Activated naive CD4-positive, alpha-beta T cell treated with anti-CD3 and anti-CD28 coated beads for 36 hours (primary cell): Measurements from ENCODE around the gene ZFYVE28. TPM values are rescaled to one million over a fixed set of nuclear protein-coding genes. Genes with fewer than 3 reads are reported as not detected.
"Not testable (repeated sequence)": the region's sequence is repeated elsewhere in the genome, so short reads cannot be mapped to it uniquely, and the experiment has no call there.

ENCODE experiments used
- CTCF ChIA-PET: fragments of 350-600 bp; sonication (Branson Sonifier 250); formaldehyde crosslinking; loops from one replicate; lab custom pipeline; 2021; ENCODE audit warnings: antibody characterized with exemption; lab: Charles Lee
- DNase-seq: peaks from one replicate; pipeline ENCODE4 v3.0.0-alpha.2; 2020
- H3K27ac Mint-ChIP-seq: one replicate; pipeline ENCODE4 v1.8.0; 2021; ENCODE audit warnings: mild to moderate bottlenecking, mixed read lengths
- H3K27me3 Mint-ChIP-seq: one replicate; pipeline ENCODE4 v1.8.0; 2021; ENCODE audit warnings: low read depth, mixed read lengths
- H3K36me3 Mint-ChIP-seq: one replicate; pipeline ENCODE4 v1.8.0; 2021; ENCODE audit warnings: low read depth, mixed read lengths
- H3K4me1 Mint-ChIP-seq: one replicate; pipeline ENCODE4 v1.8.0; 2021; ENCODE audit warnings: low read depth, mixed read lengths
- H3K4me3 Mint-ChIP-seq: one replicate; pipeline ENCODE4 v1.8.0; 2021; ENCODE audit warnings: mild to moderate bottlenecking, moderate library complexity, mixed read lengths
- H3K9me3 Mint-ChIP-seq: one replicate; pipeline ENCODE4 v1.8.0; 2021; ENCODE audit warnings: mixed read lengths
- intact Hi-C: fragments of 100-400 bp; cut with micrococcal nuclease; formaldehyde crosslinking; loops from one replicate; pipeline ENCODE4 v1.15.1; 2023
- total RNA-seq, 2 experiments: library from RNA; stranded (reverse); gene quantifications; one replicate each; pipeline ENCODE4 v1.2.3, GENCODE V29; 2021

The ZFYVE28 gene
- total RNA-seq = 1 to 10 TPM; 5.3 to 6.2 TPM

DNA sequence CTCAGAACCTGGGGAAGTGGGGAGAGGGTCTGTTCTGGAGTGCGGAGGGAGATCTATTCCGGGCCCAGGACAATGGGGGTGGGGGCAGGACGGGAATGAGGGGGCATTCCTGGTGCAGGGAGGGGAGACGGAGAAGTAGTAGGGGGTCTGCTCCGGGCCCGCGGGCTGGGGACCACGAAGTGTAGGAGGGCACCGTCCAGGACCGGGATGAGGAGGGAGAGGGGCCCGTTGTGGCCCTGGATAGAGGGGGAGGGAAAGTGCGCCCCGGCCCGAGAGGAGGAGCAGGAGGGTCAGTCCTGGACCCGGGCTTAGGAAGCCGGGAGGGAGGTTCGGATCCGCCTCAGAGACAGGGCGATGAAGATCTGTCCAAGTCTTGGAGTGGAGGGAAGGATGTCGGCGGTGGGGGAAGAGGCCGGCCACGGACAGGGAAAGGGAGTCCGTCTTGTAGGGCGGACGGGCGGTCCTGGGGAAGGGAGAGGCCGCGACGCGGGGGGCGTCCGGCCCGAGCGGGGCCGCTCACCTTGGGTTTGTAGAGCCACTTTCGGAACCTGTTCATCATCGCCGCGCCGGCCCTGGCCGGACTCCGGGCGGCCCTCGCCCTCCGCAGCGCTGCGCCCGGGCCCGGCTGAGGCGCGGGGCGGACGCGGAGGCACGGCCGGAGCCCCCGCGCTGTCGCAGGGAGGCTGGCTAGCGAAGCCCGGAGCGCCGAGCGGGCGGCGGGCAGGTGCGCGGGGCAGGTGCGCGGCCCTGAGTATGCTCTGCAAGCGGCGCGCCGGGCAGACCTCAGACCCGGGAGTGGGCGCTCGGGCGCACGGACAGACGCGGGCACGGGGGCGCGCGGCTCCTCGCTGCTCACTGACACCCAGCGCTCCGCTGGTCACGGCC is at the start of gene ZFYVE28:
Gene ZFYVE28, minus strand, starts transcription at position 881 of the 885 bp plus-strand sequence. Its CDS starts 322 bp downstream, at position 559.
- no peaks in the 10 kb centered on the region for H3K36me3 Mint-ChIP-seq
- intact Hi-C loops = loop anchor here (1.0 to 10.0 kb wide), 9 partner anchors 44 to 561 kb away; partner anchors contain the start of genes FAM193A, GRK4, HAUS3 and LETM1
- H3K27ac Mint-ChIP-seq = no peak within 1 kb of the TSS
- CTCF ChIA-PET = no interaction called here
- peaks cover 47% of the 10 kb centered on the region for H3K4me1 Mint-ChIP-seq
- DNase-seq = no peak
- H3K4me3 Mint-ChIP-seq = peak within 1 kb of the TSS; percentile 81
- H3K9me3 Mint-ChIP-seq = no peaks in the 10 kb centered on the region
- H3K27me3 Mint-ChIP-seq = peaks cover 37% of the 10 kb centered on the region

DNA sequence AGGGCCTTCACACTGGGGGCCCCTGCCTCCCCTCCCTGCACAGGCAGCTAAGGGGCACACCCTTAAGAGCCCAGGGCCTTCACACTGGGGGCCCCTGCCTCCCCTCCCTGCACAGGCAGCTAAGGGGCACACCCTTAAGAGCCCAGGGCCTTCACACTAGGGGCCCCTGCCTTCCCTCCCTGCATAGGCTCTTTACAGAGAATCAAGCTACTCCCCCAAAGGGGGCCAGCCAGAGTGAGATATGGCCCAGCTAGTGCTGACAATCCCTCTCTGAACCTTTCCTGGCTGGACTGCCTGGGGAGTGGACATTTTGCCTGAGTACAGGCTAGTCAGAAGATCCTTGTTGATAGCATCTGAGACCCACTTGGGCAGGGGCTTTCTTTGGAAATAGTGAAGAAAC is 47.1 kb upstream of the ZFYVE28 start:
- DNase-seq, H3K4me3 Mint-ChIP-seq, H3K27ac Mint-ChIP-seq, H3K27me3 Mint-ChIP-seq, H3K9me3 Mint-ChIP-seq: not testable (repeated sequence)
- CTCF ChIA-PET = interaction anchor here (1.9 to 2.5 kb wide), 2 partner anchors 24 to 246 kb away, joined by 5 to 7 read pairs; no protein-coding TSS in a partner anchor
- intact Hi-C loops = loop anchor here (5.0 to 10.0 kb wide), 4 partner anchors 469 to 741 kb away; partner anchors contain the start of genes NSD2, TACC3 and TMEM129
- Mint-ChIP-seq H3K4me1 (peaks cover 25% of the 10 kb centered on the region), H3K36me3 (peaks cover 21% of the 10 kb centered on the region)

DNA sequence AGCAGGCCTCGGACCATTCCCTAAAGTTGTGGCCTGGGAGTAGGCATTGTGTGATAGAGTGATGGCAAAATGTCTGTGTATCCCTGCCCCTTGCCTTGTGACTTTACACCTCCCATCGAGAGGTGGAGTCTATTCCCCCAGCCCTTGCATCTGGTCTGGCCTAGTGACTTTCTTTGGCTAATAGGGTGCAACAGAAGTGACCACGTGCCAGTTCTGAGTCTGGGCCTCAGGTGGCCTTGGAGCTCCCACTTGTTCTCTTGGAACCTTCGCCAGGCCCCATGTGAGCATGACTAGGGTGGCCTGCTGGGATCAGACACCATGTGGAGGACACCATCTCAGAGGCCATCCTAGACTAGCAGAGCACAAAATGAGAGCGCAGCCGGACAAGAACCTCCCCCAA is 46.6 kb upstream of the ZFYVE28 start:
- no peak overlapping the region for H3K27ac Mint-ChIP-seq
- no peaks in the 10 kb centered on the region for H3K9me3 Mint-ChIP-seq
- CTCF ChIA-PET = interaction anchor here (0.7 to 2.5 kb wide), 4 partner anchors 17 to 292 kb away, joined by 3 to 7 read pairs (median 5); no protein-coding TSS in a partner anchor
- intact Hi-C loops = loop anchor here (5.0 to 10.0 kb wide), 4 partner anchors 470 to 740 kb away; partner anchors contain the start of genes NSD2, TACC3 and TMEM129
- no peaks in the 10 kb centered on the region for H3K27me3 Mint-ChIP-seq
- peaks cover 22% of the 10 kb centered on the region for H3K4me1 Mint-ChIP-seq
- peaks cover 16% of the 10 kb centered on the region for H3K36me3 Mint-ChIP-seq
- H3K4me3 Mint-ChIP-seq = no peak overlapping the region
- no peak for DNase-seq

DNA sequence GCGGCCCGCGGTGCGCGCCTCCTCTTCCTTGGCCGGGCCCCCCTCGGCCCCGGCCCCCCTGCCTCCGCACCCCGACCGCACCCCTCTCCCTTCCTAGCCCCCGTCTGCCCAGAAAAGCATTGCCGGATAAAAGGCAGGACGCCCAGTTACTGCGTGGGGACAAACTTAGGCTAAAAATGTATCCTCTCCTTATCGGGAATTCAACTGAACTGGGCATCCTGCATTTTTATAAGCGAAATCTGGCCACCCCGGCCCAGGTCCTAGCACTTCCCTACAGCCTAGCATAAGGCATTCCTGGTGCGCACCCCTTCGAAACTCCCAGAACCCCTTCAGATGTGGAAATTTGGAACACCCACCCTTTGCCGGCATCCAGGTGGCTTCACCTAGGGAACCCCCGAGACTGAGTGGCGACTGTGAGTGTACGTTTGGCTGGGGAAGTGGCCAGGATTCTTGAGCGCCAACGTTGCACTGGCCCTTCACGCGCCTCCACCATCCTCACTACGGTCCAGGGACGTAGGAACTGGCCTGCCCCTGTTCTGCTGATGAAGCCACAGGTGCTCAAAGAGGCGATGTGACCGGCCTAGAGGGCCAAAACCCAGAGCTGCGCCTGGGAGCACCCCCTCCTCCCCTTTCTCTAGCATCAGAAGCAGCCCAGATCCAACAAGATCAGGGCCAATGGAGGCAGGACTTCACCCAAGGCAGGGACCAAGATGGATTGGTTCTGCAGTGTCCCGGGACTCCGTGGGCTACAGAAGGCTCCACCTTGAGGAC is 44.7 kb upstream of the ZFYVE28 start:
- no peak for DNase-seq
- Mint-ChIP-seq H3K9me3 (no peaks in the 10 kb centered on the region), H3K4me3 (peak overlapping the region; percentile 52), H3K36me3 (peaks cover 5% of the 10 kb centered on the region), H3K27ac (no peak overlapping the region), H3K4me1 (peaks cover 17% of the 10 kb centered on the region), H3K27me3 (no peaks in the 10 kb centered on the region)
- intact Hi-C loops = loop anchor here (1.0 to 10.0 kb wide), 4 partner anchors 45 to 738 kb away; partner anchors contain the start of genes CFAP99, TACC3, TMEM129 and ZFYVE28
- CTCF ChIA-PET = interaction anchor here (0.8 kb wide), 1 partner anchor 181 kb away, joined by 3 read pairs; no protein-coding TSS in a partner anchor

DNA sequence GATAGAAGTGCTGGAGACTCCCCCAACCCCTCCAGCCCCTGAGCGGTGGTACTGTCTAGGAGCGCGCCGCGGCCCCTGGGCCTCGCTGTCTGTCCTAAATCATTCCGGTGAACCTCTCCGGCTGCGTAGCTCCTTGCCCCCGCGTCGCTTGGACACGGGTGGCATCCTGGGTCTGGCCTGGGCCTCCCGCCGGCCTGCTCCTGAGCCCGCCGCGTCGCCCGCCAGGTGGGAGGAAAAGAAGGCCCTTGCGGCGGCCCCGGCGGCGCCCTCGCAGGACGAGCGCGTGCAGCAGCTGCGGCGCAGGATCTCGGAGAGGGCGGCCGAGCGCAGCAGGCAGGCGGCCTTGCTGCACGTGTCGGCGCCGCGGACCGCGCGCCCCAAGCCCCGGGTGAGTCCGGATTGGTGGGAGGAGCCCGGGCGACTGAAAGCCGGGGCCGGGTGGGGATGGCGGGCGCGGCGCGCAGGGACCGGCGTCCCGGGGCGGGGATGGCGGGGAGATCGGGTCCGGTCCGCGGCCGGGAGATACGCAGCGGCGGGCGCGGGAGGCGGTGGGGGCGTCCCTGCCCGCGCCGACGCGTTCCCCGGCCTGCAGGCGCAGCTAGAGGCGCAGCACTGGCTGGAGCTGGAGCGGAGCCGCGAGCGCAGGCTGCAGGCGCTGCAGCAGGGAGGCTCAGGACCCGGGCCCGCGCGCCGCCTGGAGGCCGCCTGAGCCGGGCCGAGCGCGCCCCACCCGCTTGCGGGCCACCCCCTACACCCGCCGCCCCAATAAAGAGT is 44.0 kb upstream of the ZFYVE28 start:
- peak; percentile 65 for DNase-seq
- Mint-ChIP-seq H3K4me1 (peaks cover 13% of the 10 kb centered on the region), H3K36me3 (no peaks in the 10 kb centered on the region), H3K4me3 (peak overlapping the region; percentile 58), H3K27me3 (no peaks in the 10 kb centered on the region), H3K27ac (no peak overlapping the region), H3K9me3 (no peaks in the 10 kb centered on the region)
- CTCF ChIA-PET = interaction anchor here (0.7 to 1.4 kb wide), 5 partner anchors 49 to 245 kb away, joined by 3 to 4 read pairs (median 3); partner anchors contain the start of genes HAUS3 and POLN
- intact Hi-C loops = loop anchor here (1.0 to 10.0 kb wide), 4 partner anchors 44 to 738 kb away; partner anchors contain the start of genes CFAP99, TACC3, TMEM129 and ZFYVE28

DNA sequence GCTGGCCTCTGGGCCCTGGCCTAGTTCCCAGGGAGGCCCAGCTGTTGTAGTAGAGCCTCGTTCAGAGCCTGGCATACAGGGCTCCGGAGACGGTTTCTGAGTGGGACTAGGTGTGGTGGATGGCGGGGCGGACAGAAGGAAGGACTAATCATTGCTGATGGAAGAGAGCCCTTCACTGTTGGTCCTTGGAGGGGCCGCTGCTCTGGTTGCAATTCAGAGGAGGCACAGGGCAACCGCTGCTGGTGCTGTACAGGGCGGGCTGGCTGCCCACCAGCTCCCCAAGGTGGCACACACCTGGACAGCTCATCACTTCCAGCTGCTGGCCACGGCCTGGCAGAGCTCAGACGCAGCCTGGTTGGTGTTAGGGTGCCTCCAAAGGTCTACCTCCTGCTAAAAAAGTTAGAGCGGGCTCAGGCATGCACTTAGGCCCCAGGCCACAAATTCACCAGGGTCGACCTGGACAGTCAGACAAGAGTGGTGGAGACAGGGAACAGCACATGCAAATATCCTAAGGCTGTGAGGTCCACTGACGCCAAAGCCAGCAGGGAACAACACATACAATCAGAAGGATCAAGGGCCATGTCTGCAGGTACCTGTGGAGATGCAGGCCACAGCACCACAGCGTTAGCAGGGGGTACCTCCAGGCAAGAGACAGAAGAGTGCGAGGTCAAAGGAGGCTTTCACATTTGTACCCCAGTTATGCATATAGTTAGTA is 43.0 kb upstream of the ZFYVE28 start:
- CTCF ChIA-PET = interaction anchor here (0.7 to 1.4 kb wide), 5 partner anchors 17 to 219 kb away, joined by 3 to 4 read pairs (median 3); partner anchors contain the start of genes HAUS3 and POLN
- DNase-seq = no peak
- peak overlapping the region; percentile 41 for H3K4me3 Mint-ChIP-seq
- H3K27me3 Mint-ChIP-seq = no peaks in the 10 kb centered on the region
- no peaks in the 10 kb centered on the region for H3K9me3 Mint-ChIP-seq
- H3K36me3 Mint-ChIP-seq = no peaks in the 10 kb centered on the region
- H3K4me1 Mint-ChIP-seq = peaks cover 10% of the 10 kb centered on the region
- H3K27ac Mint-ChIP-seq = no peak overlapping the region
- intact Hi-C loops = loop anchor here (10.0 kb wide), 2 partner anchors 473 to 737 kb away; partner anchors contain the start of genes TACC3 and TMEM129

DNA sequence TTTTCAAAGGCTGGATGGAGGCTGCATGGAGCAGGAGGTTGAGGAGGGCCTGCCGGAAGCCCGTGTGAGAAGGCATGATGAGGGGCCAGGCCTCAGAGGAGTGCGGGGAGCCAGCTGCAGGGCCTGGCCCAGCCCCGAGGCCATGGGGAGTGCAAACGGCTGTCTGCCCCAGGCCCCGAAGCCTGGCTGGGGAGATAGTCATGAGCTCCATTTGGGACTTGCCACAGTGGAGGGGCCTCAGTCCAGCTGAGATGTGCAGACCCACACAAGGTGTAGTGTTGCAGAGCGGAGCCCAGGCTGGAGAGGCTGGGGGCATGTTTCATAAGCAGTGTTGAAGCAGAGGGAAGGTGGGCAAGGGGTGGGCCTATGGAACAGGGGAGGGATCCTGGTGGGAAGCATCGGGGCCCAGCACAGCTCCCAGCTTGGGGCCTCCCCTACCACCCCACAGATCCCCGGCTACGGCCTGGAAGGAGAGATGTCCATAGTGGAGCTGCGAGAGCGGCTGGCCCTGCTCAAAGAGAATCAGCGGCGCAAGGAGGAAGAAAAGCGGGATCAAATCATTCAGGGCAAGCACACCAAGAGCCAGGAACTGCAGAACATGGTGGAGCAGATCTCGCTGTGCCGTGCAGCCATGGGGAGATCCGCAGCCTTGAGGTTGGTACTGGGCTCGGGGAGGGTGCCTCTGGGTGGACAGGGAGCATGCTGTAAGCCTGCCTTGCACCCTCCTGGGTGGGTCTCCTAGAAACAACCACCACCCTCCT is 41.3 kb upstream of the ZFYVE28 start:
- Mint-ChIP-seq H3K4me1 (peaks cover 10% of the 10 kb centered on the region), H3K27ac (no peak overlapping the region), H3K4me3 (no peak overlapping the region), H3K27me3 (no peaks in the 10 kb centered on the region), H3K9me3 (no peaks in the 10 kb centered on the region), H3K36me3 (no peaks in the 10 kb centered on the region)
- CTCF ChIA-PET = interaction anchor here (1.1 kb wide), 1 partner anchor 20 kb away, joined by 3 read pairs; no protein-coding TSS in a partner anchor
- no peak for DNase-seq
- intact Hi-C loops = loop anchor here (10.0 kb wide), 2 partner anchors 475 to 735 kb away; partner anchors contain the start of genes TACC3 and TMEM129

DNA sequence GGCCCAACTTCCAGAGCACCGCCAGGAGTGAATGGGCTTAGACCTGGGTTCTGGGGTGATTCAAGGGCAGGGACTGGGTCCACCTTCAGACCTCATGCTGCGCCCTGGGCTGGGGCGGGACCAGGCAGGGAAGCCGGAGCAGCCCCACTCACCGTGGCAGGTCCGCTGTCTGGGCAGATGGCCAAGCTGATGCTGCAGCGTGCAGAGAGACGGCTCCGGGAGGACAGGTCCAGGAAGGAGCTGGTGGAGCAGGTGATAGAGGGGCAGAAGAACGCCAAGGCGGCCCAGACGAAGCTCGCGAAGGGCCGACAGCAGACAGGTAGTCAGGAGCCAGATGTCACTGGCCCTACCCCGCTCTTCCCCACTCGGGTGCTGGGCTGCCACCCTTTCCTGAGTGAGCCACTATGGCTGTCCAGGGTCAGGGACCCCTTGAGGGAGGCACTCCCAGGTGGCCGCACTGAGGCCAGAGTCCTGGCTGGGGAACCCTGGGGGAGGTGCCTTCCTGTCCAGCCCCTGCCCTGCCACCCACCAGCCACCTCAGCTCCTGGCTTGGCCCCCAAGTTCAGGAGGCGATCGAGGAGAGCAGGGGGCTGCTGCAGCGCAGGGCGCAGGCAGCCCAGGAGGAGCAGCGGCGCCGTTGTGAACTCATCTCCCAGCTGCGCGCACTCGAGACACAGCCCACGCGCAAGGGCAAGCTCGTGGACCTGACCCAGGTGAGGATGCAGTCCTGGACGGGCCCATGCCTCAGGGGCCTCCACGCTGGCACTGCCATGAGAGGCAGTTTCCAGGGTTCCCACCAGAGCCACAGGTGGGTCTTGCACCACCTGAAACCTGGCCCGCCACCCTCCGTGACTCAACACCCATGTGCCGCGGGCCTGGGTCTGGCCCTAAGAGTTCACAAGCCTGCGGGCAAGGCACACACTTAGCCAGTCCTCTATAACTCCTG is 40.4 kb upstream of the ZFYVE28 start:
- intact Hi-C loops = no loop called here
- CTCF ChIA-PET = no interaction called here
- Mint-ChIP-seq H3K36me3 (no peaks in the 10 kb centered on the region), H3K4me1 (peaks cover 10% of the 10 kb centered on the region), H3K27me3 (no peaks in the 10 kb centered on the region), H3K9me3 (no peaks in the 10 kb centered on the region), H3K4me3 (no peak overlapping the region), H3K27ac (no peak overlapping the region)
- no peak for DNase-seq

DNA sequence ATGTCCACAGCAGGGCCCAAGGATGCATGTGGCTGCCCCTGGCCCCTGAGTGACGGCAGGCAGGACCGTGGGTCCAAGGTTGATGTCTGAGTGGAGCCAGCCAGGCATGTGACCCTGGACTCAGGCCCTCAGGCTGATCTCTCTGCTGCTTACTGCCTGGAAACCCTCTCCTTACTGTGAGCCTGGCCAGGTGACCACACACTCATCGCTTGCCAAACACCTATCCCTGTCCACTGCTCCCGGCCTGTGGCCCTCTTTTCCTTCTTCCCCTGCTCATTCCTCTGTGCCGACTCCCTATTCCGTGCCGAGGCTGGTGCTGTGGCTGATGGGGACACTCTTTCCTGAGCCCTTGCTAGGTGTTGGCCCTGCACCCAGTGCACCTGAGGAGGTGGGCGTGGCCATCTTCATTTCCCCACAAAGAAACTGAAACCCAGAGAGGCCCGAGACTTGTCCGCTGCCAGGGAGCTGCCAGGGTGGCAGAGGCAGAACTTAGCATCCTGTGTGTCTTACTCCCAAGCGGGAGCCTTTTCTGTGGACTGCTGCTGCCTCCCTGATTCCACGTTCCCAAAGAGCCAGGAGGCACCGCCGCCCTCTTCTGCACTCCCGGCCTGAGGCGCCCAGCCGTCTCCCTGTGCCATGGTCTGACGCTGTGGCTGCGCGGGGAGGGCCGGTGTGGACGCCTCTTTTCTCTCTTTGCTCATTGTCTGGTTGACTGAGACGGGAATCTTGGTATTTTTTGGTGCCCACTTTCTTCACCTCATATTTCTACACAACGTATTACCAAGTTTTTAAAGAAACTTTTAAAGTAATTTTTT is 39.2 kb upstream of the ZFYVE28 start:
- no peaks in the 10 kb centered on the region for H3K27me3 Mint-ChIP-seq
- intact Hi-C loops = no loop called here
- no peak overlapping the region for H3K27ac Mint-ChIP-seq
- no peak overlapping the region for H3K4me3 Mint-ChIP-seq
- CTCF ChIA-PET = interaction anchor here (0.6 kb wide), 1 partner anchor 757 kb away, joined by 3 read pairs; no protein-coding TSS in a partner anchor
- H3K36me3 Mint-ChIP-seq = no peaks in the 10 kb centered on the region
- DNase-seq = no peak
- H3K9me3 Mint-ChIP-seq = no peaks in the 10 kb centered on the region
- H3K4me1 Mint-ChIP-seq = peaks cover 7% of the 10 kb centered on the region
